ENCODE measurements around the gene SPON2. TPM values are rescaled to one million over a fixed set of nuclear protein-coding genes. Genes with fewer than 3 reads are reported as not detected.
A peak's percentile ranks its signal among the peaks of the same experiment; 100 is the strongest.

SPON2 gene
- total RNA-seq, 2 experiments from 2014 or later = 9.9 to 10.5 TPM

GRCh38 chr4:1174941-1175634, 2.7 kb upstream of the SPON2 start:
- ChIA-PET POLR2A (interaction anchor here (0.9 to 1.0 kb wide), 2 partner anchors 18 to 27 kb away, joined by 3 to 4 read pairs; no protein-coding TSS in a partner anchor), CTCF (interaction anchor here (1.4 to 1.5 kb wide), 2 partner anchors 8 to 28 kb away, joined by 5 to 7 read pairs; no protein-coding TSS in a partner anchor)
- Mint-ChIP-seq H3K4me1 (ENCODE audit: low read depth) (peaks cover 22% of the 10 kb centered on the region), H3K27ac (no peak overlapping the region), H3K36me3 (ENCODE audit: low read depth) (no peaks in the 10 kb centered on the region), H3K9me3 (peaks cover 1% of the 10 kb centered on the region), H3K4me3 (no peak overlapping the region), H3K27me3 (peaks cover 20% of the 10 kb centered on the region)
- TF ChIP-seq, protein P1, sequence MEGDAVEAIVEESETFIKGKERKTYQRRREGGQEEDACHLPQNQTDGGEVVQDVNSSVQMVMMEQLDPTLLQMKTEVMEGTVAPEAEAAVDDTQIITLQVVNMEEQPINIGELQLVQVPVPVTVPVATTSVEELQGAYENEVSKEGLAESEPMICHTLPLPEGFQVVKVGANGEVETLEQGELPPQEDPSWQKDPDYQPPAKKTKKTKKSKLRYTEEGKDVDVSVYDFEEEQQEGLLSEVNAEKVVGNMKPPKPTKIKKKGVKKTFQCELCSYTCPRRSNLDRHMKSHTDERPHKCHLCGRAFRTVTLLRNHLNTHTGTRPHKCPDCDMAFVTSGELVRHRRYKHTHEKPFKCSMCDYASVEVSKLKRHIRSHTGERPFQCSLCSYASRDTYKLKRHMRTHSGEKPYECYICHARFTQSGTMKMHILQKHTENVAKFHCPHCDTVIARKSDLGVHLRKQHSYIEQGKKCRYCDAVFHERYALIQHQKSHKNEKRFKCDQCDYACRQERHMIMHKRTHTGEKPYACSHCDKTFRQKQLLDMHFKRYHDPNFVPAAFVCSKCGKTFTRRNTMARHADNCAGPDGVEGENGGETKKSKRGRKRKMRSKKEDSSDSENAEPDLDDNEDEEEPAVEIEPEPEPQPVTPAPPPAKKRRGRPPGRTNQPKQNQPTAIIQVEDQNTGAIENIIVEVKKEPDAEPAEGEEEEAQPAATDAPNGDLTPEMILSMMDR (IDR thresholded peaks at IDR 0.05) = no peak
- ATAC-seq = no peak
- intact Hi-C loops (cut with micrococcal nuclease) = no loop called here
- no peak for DNase-seq

GRCh38 chr4:1172971-1173757, 781 bp upstream of the SPON2 start:
- ATAC-seq = no peak
- H3K9me3 Mint-ChIP-seq = no peaks in the 10 kb centered on the region
- no peak overlapping the region for H3K4me3 Mint-ChIP-seq
- CTCF ChIA-PET = interaction anchor here (0.9 kb wide), 1 partner anchor 11 kb away, joined by 3 read pairs; no protein-coding TSS in a partner anchor
- intact Hi-C loops (cut with micrococcal nuclease) = no loop called here
- H3K27ac Mint-ChIP-seq = no peak overlapping the region
- H3K4me1 Mint-ChIP-seq (ENCODE audit: low read depth) = peaks cover 25% of the 10 kb centered on the region
- H3K27me3 Mint-ChIP-seq = peaks cover 21% of the 10 kb centered on the region
- no peak for DNase-seq
- H3K36me3 Mint-ChIP-seq (ENCODE audit: low read depth) = no peaks in the 10 kb centered on the region
- TF ChIP-seq, protein P1 (IDR thresholded peaks at IDR 0.05) = no peak
- POLR2A ChIA-PET = interaction anchor here (1.0 to 1.9 kb wide), 2 partner anchors 29 to 44 kb away, joined by 5 to 7 read pairs; no protein-coding TSS in a partner anchor

- Mint-ChIP-seq H3K27ac (no peak overlapping the region), H3K4me3 (peak overlapping the region; percentile 51), H3K36me3 (ENCODE audit: low read depth) (no peaks in the 10 kb centered on the region), H3K27me3 (peaks cover 21% of the 10 kb centered on the region), H3K4me1 (ENCODE audit: low read depth) (peaks cover 25% of the 10 kb centered on the region), H3K9me3 (no peaks in the 10 kb centered on the region)
- ATAC-seq (peak; percentile 40), DNase-seq (peak; percentile 71)
- intact Hi-C loops (cut with micrococcal nuclease) = no loop called here
- ChIA-PET CTCF (interaction anchor here (0.7 to 1.2 kb wide), 3 partner anchors 12 to 19 kb away, joined by 3 to 7 read pairs (median 3); no protein-coding TSS in a partner anchor), POLR2A (interaction anchor here (1.9 kb wide), 1 partner anchor 30 kb away, joined by 7 read pairs; no protein-coding TSS in a partner anchor)
- TF ChIP-seq, protein P1 (IDR thresholded peaks at IDR 0.05) = no peak
These were observed 814 bp downstream of the SPON2 start for GRCh38 chr4:1171311-1172227.

GRCh38 chr4:1170976-1171310, 1.4 kb downstream of the SPON2 start:
- Mint-ChIP-seq H3K4me1 (ENCODE audit: low read depth) (peaks cover 23% of the 10 kb centered on the region), H3K27ac (no peak overlapping the region), H3K9me3 (no peaks in the 10 kb centered on the region), H3K27me3 (peaks cover 21% of the 10 kb centered on the region), H3K36me3 (ENCODE audit: low read depth) (no peaks in the 10 kb centered on the region), H3K4me3 (no peak overlapping the region)
- intact Hi-C loops (cut with micrococcal nuclease) = no loop called here
- ChIA-PET CTCF (interaction anchor here (0.7 to 1.2 kb wide), 3 partner anchors 13 to 19 kb away, joined by 3 to 7 read pairs (median 3); no protein-coding TSS in a partner anchor), POLR2A (no interaction called here)
- no peak for DNase-seq
- TF ChIP-seq, protein P1 (IDR thresholded peaks at IDR 0.05) = no peak
- no peak for ATAC-seq
